Embryonic facial prominence (tissue), 1 donor: ENCODE measurements around the gene AGPS.
"Not testable (repeated sequence)": the region's sequence is repeated elsewhere in the genome, so short reads cannot be mapped to it uniquely, and the experiment has no call there.

Experiments
- DNase-seq: peaks from one replicate; pipeline ENCODE4 v3.0.0-alpha.2; 2016; ENCODE audit errors: extremely low spot score

The AGPS gene

GRCh38 chr2:177385151-177385550 is 7.4 kb upstream of the AGPS start:
- DNase-seq = no peak

DNA sequence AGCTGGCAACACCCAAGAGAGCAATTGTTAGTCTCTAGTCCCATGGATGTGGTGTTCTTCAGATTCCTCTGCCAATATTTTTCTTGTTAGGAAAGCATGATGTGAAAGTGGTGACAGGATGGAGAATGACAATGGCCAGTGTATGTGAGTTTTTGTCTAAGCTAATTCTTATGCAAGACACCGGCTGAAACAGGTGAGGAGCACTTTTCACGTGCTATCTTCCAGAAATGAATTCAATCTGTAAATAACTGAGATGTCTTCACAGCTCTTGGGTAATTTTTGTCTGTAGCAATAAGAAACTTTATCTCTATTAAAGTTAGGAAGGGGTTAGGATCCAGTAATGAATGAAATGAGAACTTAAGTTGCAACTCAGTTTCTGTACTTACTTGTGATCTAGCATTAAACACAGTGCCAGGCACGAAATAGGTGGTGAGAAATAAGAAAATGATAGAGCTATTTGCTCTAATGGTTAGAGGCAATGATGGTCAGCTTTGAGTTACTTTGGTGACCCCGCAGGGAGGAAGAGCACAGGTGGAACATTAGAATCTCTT is 676 bp upstream of the AGPS start:
- DNase-seq = no peak

- no peak for DNase-seq
Measured at GRCh38 chr2:177393203-177393755, 706 bp downstream of the AGPS start.

DNA sequence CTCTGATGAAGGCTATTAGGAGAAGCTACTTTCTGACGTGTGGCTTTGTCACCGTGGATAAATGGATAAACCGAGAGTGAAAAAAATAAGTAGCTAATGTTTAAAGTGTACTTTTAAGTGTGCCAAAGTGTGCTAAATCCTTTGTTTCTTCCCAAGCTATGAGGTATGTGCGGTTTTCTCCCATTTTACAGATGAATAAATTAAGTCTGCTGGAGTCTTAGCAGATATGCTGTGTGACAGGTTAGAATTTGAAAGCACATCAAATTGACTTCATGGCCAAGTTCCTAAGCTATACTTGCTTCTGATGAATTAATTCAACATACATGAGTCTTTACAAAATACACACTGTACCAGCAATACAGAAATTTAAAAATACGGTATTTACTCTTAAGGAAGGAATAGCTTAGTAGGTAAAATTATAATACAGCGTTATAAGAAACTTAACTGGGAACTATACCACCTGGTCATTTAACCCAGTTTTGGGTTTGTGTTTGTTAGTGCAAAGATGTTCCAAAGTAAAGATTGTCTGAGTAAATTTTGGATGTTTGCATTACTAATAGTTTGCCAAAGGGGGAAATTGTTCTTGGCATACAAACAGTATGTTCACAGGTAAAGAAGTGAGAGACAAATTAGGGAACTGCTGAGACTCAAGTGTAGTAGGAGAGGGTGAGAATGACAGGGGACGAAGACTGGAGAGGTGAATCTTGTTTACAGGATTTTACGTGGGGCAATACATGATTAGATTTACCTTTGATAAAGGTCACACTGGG is 1.4 kb downstream of the AGPS start:
- no peak for DNase-seq

- no peak for DNase-seq
Measured at GRCh38 chr2:177394594-177394973, 2.0 kb downstream of the AGPS start.

DNA sequence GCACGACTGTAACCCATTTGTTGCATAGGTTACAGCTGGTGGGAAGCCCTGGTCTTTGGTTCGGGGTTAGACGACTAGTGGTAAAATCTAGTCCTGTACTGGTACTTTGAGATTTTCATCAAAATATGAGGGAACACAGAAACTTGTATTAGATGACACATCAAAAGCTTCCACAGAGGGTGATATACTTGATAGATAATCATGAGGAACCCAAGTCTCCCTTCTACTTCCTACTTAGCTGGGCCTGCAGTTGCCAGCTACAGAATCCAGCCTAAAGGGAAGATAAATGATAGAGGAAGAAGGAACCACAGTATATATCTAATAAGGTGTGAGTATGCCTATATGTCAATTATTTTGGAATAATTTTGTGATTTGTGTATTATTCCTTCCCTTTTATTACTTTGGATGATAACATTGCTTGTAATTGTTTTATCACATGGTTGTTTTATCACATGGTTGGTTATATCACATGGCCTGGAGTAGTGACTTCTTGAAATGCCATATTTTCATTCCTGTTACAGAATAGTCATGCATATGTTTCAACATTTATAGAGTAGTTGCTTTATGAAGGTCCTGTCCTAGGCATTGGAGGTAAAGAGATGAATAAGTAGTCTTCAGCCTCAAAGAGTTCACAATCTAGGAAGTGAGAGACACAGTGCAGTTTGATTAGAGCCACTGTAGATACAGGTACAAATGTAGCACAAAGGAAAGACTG is 2.9 kb downstream of the AGPS start:
- no peak for DNase-seq

DNA sequence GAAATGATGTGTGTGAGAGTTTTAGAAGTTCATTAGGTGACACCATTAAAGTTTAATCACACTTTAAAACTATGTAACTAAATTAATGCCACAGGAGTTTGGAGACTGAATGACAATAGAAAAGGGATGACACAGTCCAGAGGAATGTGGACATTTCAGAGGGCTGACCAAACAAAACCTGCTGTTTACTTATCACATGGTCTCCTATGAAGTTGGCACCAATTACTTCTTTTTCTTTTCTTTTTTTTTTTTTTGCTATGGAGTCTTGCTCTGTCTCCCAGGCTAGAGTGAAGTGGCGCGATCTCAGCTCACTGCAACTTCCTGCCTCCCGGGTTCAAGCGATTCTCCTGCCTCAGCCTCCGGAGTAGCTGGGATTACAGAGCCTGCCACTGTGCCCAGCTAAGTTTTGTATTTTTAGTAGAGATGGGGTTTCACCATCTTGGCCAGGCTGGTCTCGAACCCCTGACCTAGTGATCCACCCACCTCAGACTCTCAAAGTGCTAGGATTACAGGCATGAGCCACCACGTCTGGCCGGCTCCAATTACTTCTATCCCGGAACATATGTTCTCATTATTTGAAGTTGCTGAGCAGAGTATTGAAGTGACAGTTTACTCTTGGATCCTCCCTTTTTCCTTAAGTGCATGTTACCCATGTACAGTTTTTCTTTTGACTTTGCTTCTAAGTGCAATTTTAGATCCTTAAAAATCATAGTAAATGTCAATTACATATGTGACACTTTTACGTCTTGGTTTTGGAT is 4.3 kb downstream of the AGPS start:
- DNase-seq = no peak

DNA sequence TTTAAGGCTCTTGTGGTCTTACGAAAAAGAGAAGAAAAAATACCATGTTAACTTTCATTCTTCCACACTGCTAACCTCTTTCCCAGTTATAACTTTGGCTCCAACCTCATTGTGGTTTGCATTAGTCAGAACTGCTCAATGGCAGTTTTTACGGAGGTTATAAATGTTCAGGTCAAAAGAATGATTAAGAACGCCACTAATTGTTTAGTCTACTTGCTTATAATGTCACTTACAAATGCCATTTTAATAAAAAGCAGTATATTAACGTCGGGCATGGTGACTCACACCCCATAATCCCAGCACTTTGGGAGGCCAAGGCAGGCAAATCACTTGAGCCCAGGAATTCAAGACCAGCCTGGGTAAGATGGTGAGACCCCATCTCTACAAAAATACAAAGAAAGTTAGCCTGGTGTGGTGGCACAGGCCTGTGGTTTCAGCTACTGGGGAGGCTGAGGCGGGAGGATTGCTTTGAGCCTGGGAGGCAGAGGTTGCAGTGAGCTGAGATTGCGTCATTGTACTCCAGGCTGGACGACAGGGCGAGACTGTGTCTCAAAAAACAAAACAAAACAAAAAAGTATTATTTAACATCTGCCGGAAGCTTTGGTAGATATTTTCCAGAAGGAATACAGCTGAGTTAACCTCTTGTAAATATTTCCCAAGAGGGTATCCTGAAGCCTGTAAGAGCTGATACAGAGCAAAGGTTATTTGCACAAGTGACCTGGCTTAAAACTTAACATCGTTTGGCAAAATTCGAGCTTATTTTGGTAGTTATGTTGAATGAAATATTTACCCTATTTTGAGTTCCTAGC is 5.1 kb downstream of the AGPS start:
- DNase-seq = no peak

DNA sequence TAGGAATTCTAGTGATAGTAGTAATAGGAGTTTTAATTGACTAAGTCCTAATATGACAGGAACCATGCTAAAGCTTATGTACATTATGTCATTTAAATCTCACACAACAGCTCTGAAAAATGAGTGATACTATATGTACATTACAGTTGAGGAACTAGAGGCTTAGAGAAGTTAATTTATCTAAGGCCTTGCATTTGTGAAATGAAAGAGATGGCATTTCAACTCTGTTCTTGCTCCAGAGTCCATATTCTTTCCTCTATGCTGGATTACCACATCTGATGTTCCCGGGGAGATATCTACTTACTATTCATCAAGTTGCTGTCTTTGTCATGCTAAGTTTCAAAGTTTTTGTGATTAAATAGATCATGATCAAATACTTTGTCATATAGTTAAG is 5.7 kb downstream of the AGPS start:
- DNase-seq = no peak

- DNase-seq = no peak
Measured at GRCh38 chr2:177398791-177399190, 6.2 kb downstream of the AGPS start.

DNA sequence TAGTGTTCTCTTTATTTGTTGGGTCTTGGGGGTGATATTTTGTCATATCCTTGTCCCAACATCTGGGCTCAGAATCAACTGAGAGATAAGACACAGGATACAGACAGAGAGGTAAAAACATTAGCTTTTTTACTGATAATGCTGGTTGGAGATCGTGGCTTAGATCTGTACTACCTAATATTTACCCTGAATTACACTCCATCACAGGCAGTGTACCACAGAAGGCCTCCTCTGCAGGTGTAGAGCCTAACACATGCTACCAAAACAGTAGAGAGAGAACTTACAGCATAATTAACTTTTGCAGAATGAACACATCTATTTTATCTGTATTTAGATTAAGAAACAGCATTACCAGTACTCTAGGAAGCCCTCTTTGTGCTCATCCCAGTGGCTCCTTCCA is 6.8 kb downstream of the AGPS start:
- DNase-seq = no peak

GRCh38 chr2:177400337-177400923 is 7.9 kb downstream of the AGPS start:
- no peak for DNase-seq

GRCh38 chr2:177402096-177402495 is 9.5 kb downstream of the AGPS start:
- no peak for DNase-seq

DNA sequence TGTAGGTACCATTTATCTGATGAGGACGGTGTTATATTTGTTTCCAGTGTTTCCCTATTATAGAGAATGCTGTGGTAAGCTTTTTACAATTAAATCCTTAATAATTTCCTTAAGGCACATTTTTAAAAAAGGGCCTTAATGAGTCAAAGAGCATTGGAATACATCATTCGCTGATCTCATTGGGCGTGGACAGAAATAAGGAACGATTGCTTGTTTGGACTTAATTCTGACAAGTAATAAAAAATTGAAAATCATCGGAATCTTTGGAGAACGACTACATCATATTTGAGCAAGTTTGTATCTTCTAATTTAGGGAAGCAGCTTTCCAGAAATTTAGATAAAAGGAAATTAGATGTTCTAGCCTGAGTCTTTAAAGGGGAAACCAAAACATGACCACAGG is 11.3 kb downstream of the AGPS start:
- no peak for DNase-seq

DNA sequence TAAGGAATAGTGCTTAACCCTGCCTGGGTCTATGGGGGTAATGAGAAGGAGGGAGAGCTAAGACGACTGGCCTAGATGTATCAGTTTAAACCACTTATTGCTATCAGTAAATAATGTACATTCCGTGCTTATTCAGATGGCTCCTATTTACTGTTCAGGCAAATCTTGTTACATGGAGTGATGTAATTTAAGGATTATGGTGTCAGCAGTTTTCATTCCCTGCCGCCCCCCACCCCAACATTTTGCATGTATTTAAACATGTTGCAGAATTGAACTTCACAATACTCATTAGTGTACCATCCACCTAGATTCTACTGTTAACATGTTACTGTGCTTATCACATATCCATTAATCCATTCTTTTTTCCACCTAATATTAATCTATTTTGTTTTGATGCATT is 11.7 kb downstream of the AGPS start:
- no peak for DNase-seq

DNA sequence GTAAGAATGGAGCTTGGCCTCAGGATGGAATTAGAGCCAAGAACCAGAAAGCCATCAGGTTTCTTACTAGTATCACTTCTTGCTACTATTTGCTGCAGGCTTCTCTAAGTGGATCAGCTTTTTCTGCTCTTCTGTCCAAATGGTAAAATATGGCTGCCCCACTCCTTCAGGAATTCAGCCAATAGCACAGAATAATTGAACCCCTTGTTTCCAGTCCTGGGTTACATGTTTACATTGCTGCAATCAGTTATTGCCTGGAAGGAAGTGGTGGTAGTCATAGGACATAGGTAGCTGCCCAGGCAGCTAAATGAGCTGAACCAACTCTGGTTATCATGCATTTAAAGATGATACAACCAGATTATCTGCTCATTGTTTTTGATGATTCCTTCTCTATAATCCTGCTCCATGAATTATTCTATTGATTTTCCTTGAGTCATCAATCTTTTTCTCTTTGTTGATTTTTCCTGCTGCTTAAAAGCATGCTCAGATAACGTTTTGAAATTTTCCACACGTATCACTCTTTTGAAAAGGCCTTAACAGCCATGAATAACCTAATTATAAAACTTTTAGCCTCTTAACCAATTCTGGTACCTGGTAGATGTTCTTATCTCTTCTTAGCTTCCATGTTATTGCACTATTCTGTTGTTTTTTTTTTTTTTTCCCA is 12.6 kb downstream of the AGPS start:
- DNase-seq = no peak

GRCh38 chr2:177406182-177406581 is 13.6 kb downstream of the AGPS start:
- DNase-seq = no peak

DNA sequence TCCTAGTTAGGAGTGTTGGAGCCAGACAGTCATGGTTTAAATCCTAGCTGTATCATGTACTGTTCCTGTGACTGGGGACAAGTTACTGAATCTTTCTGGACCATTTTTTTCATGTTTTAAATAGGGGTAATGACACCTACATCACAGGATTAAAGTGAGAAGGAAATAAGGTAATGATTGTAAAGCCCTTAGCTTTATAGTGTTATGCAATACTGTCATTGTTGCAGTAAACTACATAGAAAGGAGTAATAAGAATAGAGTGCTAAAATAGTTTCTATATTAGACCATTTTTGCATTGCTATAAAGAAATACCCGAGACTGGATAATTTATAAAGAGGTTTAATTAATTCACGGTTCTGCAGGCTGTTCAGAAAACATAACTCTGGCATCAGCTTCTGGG is 14.5 kb downstream of the AGPS start:
- DNase-seq = no peak

DNA sequence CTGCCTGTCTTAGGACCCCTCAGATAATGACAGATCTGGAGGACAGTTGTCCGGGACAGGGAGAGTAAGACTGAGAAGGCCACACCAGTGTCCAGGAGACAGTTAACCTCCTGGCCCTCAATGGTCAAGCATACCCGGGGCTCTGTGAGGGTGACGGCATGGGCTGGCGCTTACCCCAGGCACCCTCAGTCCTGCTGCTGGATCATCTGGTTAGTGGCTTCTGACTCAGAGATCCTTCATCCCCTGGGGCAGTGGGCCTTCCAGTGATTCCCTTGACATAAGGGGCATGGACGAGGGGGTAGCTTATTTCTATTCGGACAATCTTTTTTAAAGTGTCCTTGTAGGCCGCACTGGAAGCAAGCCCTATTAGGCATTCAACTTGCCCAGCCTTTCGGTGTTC is 18.1 kb downstream of the AGPS start:
- DNase-seq = not testable (repeated sequence)

DNA sequence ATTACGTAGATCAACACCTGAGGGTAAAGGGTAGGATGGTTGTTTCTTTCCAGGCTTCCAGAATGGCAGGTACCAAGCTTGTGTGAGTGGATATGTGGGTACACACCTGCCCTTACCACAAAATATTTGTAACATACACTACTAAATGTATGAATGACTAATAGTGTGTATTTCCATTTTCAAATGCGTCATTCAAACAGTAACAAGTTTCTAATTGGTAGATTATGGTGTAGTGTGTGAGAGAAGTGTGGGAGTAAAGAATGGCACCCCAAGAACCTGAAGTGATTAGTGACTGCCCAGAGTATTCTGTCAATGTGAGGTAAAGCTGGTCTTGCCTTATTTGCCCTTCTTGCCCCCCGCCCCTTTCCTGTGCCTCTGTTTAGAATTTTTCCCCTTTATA is 21.1 kb downstream of the AGPS start:
- DNase-seq = no peak
